ENCODE results near the gene MAPK11.

DNA sequence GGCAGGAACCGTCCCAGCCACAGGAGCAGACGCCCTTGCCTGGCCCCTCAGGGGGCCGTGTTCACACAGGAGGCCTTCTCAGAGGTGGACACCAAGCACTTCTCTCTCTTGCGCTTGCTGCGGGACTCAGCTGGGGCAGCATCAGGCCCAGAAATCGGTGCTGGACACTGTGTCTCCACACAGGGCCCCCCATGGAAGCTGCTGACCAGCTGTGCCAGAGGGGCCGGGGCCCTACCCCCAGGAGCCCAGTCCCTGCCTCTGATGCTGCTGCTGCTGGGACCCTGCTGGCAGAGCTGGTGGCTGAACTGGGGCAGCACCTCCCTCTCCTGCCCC, 33.3 kb upstream of the MAPK11 start:
- TF ChIP-seq, protein P1, sequence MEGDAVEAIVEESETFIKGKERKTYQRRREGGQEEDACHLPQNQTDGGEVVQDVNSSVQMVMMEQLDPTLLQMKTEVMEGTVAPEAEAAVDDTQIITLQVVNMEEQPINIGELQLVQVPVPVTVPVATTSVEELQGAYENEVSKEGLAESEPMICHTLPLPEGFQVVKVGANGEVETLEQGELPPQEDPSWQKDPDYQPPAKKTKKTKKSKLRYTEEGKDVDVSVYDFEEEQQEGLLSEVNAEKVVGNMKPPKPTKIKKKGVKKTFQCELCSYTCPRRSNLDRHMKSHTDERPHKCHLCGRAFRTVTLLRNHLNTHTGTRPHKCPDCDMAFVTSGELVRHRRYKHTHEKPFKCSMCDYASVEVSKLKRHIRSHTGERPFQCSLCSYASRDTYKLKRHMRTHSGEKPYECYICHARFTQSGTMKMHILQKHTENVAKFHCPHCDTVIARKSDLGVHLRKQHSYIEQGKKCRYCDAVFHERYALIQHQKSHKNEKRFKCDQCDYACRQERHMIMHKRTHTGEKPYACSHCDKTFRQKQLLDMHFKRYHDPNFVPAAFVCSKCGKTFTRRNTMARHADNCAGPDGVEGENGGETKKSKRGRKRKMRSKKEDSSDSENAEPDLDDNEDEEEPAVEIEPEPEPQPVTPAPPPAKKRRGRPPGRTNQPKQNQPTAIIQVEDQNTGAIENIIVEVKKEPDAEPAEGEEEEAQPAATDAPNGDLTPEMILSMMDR (IDR thresholded peaks at IDR 0.05; ENCODE audit: borderline replicate concordance, extremely low read depth, low read length, poor library complexity, severe bottlenecking), result no peak
- no peak for TF ChIP-seq EZH2 (IDR thresholded peaks at IDR 0.05; ENCODE audit: borderline replicate concordance, low read depth, low read length, severe bottlenecking)

Data from DND-41 (cell line).